ENCODE measurements around the gene BEGAIN. TPM values are rescaled to one million over a fixed set of nuclear protein-coding genes. Genes with fewer than 3 reads are reported as not detected.

Gene BEGAIN
- total and polyA plus RNA-seq, 2 experiments from 2014 or later, result 1.4 to 2.5 TPM

- H2AFZ ChIP-seq, result no peak overlapping the region
- no peak overlapping the region for H3K4me3 ChIP-seq
- no peaks in the 10 kb centered on the region for H3K9me3 ChIP-seq (ENCODE audit: low read depth)
- no peak overlapping the region for H3K4me2 ChIP-seq
- DNase-seq (ENCODE audit: low spot score), result no peak
- WGBS (ENCODE audit: low lambda C conversion rate, missing lambda C conversion rate), result 88% methylated on average over 18 of the region's 20 CpGs
- no peaks in the 10 kb centered on the region for H4K20me1 ChIP-seq (ENCODE audit: insufficient read depth, poor library complexity, severe bottlenecking)
- H3K79me2 ChIP-seq, result no peaks in the 10 kb centered on the region
- H3K27me3 ChIP-seq, result no peaks in the 10 kb centered on the region
- peaks cover 5% of the 10 kb centered on the region for H3K4me1 ChIP-seq (ENCODE audit: insufficient read depth)
- H3K36me3 ChIP-seq (replicated peaks; ENCODE audit: insufficient read depth, low read depth), result no peaks in the 10 kb centered on the region
- no peak overlapping the region for H3K27ac ChIP-seq
- TF ChIP-seq EZH2phosphoT487 (IDR thresholded peaks at IDR 0.05; ENCODE audit: low read depth, severe bottlenecking, unreplicated experiment) (no peak), EZH2 (IDR thresholded peaks at IDR 0.05; ENCODE audit: borderline replicate concordance) (no peak), CTCF (IDR thresholded peaks at IDR 0.05; ENCODE audit: poor library complexity) (no peak)
- no peaks in the 10 kb centered on the region for H3K9me2 ChIP-seq (replicated peaks; ENCODE audit: insufficient read depth)
Observed at GRCh38 chr14:100617410-100618317, 30.4 kb upstream of the BEGAIN start.

- H3K79me2 ChIP-seq, result no peaks in the 10 kb centered on the region
- WGBS (ENCODE audit: low lambda C conversion rate, missing lambda C conversion rate), result 75% methylated on average over 10 of the region's 10 CpGs
- no peak overlapping the region for H3K4me2 ChIP-seq
Observed at GRCh38 chr14:100616854-100617409, 29.7 kb upstream of the BEGAIN start.

GRCh38 chr14:100615736-100616695, 28.8 kb upstream of the BEGAIN start:
- 94% methylated on average over 25 of the region's 25 CpGs for WGBS (ENCODE audit: low lambda C conversion rate, missing lambda C conversion rate)
- Histone ChIP-seq H3K36me3 (replicated peaks; ENCODE audit: insufficient read depth, low read depth) (no peaks in the 10 kb centered on the region), H2AFZ (no peak overlapping the region), H3K79me2 (no peaks in the 10 kb centered on the region), H3K9me3 (ENCODE audit: low read depth) (no peaks in the 10 kb centered on the region), H4K20me1 (ENCODE audit: insufficient read depth, poor library complexity, severe bottlenecking) (no peaks in the 10 kb centered on the region), H3K4me1 (ENCODE audit: insufficient read depth) (peaks cover 5% of the 10 kb centered on the region), H3K27ac (no peak overlapping the region), H3K4me2 (no peak overlapping the region), H3K27me3 (no peaks in the 10 kb centered on the region), H3K4me3 (no peak overlapping the region), H3K9me2 (replicated peaks; ENCODE audit: insufficient read depth) (no peaks in the 10 kb centered on the region)
- TF ChIP-seq CTCF (IDR thresholded peaks at IDR 0.05; ENCODE audit: poor library complexity) (no peak), EZH2 (IDR thresholded peaks at IDR 0.05; ENCODE audit: borderline replicate concordance) (no peak), EZH2phosphoT487 (IDR thresholded peaks at IDR 0.05; ENCODE audit: low read depth, severe bottlenecking, unreplicated experiment) (no peak)
- no peak for DNase-seq (ENCODE audit: low spot score)

More at GRCh38 chr14:100616854-100617409, 29.7 kb upstream of the BEGAIN start:
- DNase-seq (ENCODE audit: low spot score), result no peak
- H3K4me1 ChIP-seq (ENCODE audit: insufficient read depth), result peaks cover 5% of the 10 kb centered on the region
- no peak overlapping the region for H2AFZ ChIP-seq
- no peaks in the 10 kb centered on the region for H4K20me1 ChIP-seq (ENCODE audit: insufficient read depth, poor library complexity, severe bottlenecking)
- H3K9me3 ChIP-seq (ENCODE audit: low read depth), result no peaks in the 10 kb centered on the region
- no peaks in the 10 kb centered on the region for H3K9me2 ChIP-seq (replicated peaks; ENCODE audit: insufficient read depth)
- TF ChIP-seq EZH2phosphoT487 (IDR thresholded peaks at IDR 0.05; ENCODE audit: low read depth, severe bottlenecking, unreplicated experiment) (no peak), EZH2 (IDR thresholded peaks at IDR 0.05; ENCODE audit: borderline replicate concordance) (no peak), CTCF (IDR thresholded peaks at IDR 0.05; ENCODE audit: poor library complexity) (no peak)
- H3K27me3 ChIP-seq, result no peaks in the 10 kb centered on the region
- no peak overlapping the region for H3K4me3 ChIP-seq
- no peak overlapping the region for H3K27ac ChIP-seq
- no peaks in the 10 kb centered on the region for H3K36me3 ChIP-seq (replicated peaks; ENCODE audit: insufficient read depth, low read depth)

Measured in hepatocyte (in vitro differentiated cells).